WTC11 (cell line): Measurements from ENCODE around the gene ANXA6. TPM values are rescaled to one million over a fixed set of nuclear protein-coding genes. Genes with fewer than 3 reads are reported as not detected.

ENCODE experiments used
- ATAC-seq: fragments of 200-7000 bp; cut with Tn5 transposase; 2 replicates; pipeline ENCODE4 v1.10.0; 2021; ENCODE audit warnings: mild to moderate bottlenecking, moderate library complexity
- CTCF ChIA-PET: fragments of 300-600 bp; sonication (Branson Sonifier 250); formaldehyde crosslinking; loops from one replicate; lab custom pipeline; 2021; ENCODE audit warnings: antibody characterized with exemption; lab: Charles Lee
- POLR2A ChIA-PET: fragments of 350-600 bp; sonication (Branson Sonifier 250); formaldehyde crosslinking; loops from one replicate; lab custom pipeline; 2021; ENCODE audit warnings: antibody characterized with exemption; lab: Charles Lee
- DNase-seq: peaks from one replicate; pipeline ENCODE4 v3.0.0; 2021; ENCODE audit warnings: low spot score
- H3K27ac Mint-ChIP-seq: 2 replicates; pipeline ENCODE4 v1.8.0; 2021; ENCODE audit warnings: mixed read lengths
- H3K27me3 Mint-ChIP-seq: 2 replicates; pipeline ENCODE4 v1.8.0; 2021; ENCODE audit warnings: low read depth, mild to moderate bottlenecking, moderate library complexity, mixed read lengths
- H3K36me3 Mint-ChIP-seq: 2 replicates; pipeline ENCODE4 v1.8.0; 2021; ENCODE audit warnings: mixed read lengths
- H3K4me1 Mint-ChIP-seq: 2 replicates; pipeline ENCODE4 v1.8.0; 2022; ENCODE audit warnings: mixed read lengths
- H3K4me3 Mint-ChIP-seq: 2 replicates; pipeline ENCODE4 v1.8.0; 2021; ENCODE audit warnings: mild to moderate bottlenecking, moderate library complexity, mixed read lengths
- H3K9me3 Mint-ChIP-seq: 2 replicates; pipeline ENCODE4 v1.8.0; 2021; ENCODE audit warnings: mixed read lengths
- CREM ChIP-seq: sonication (generic); formaldehyde crosslinking; IDR thresholded peaks from 2 replicates; pipeline ENCODE4 v1.8.1; 2022; ENCODE audit warnings: mild to moderate bottlenecking, missing genetic modification reagents, moderate library complexity
- ELF4 ChIP-seq: sonication (generic); formaldehyde crosslinking; IDR thresholded peaks from 2 replicates; pipeline ENCODE4 v1.8.1; 2022; ENCODE audit warnings: low read depth, mild to moderate bottlenecking, moderate library complexity, missing genetic modification reagents
- ESRRA ChIP-seq: sonication (generic); formaldehyde crosslinking; IDR thresholded peaks from 2 replicates; pipeline ENCODE4 v1.8.1; 2022; ENCODE audit warnings: mild to moderate bottlenecking, missing genetic modification reagents, borderline replicate concordance
- FOXJ3 ChIP-seq: sonication (generic); formaldehyde crosslinking; IDR thresholded peaks from 2 replicates; pipeline ENCODE4 v1.9.0; 2021; ENCODE audit warnings: missing genetic modification reagents, mild to moderate bottlenecking, borderline replicate concordance
- IRF2 ChIP-seq: sonication (generic); formaldehyde crosslinking; IDR thresholded peaks from 2 replicates; pipeline ENCODE4 v1.8.0; 2022; ENCODE audit warnings: low read depth, missing genetic modification reagents, borderline replicate concordance
- JUN ChIP-seq: sonication (generic); formaldehyde crosslinking; IDR thresholded peaks from 2 replicates; pipeline ENCODE4 v1.8.0; 2023; ENCODE audit warnings: mild to moderate bottlenecking, missing genetic modification reagents
- NFE2L1 ChIP-seq: sonication (generic); formaldehyde crosslinking; IDR thresholded peaks from 2 replicates; pipeline ENCODE4 v1.8.1; 2023; ENCODE audit warnings: missing genetic modification reagents
- NFYB ChIP-seq: sonication (generic); formaldehyde crosslinking; conservative IDR thresholded peaks from 2 replicates; pipeline ENCODE4 v1.8.0; 2022; ENCODE audit warnings: low read depth, missing genetic modification reagents
- NR1H2 ChIP-seq: sonication (generic); formaldehyde crosslinking; IDR thresholded peaks from 2 replicates; pipeline ENCODE4 v1.9.0; 2021; ENCODE audit warnings: mild to moderate bottlenecking, moderate library complexity, missing genetic modification reagents
- OVOL2 ChIP-seq: fragments of 250-450 bp; sonication (Bioruptor Pico); IDR thresholded peaks from 2 replicates; pipeline ENCODE4 v1.9.0; 2021; ENCODE audit warnings: mild to moderate bottlenecking, borderline replicate concordance
- RELA ChIP-seq: sonication (generic); formaldehyde crosslinking; IDR thresholded peaks from 2 replicates; pipeline ENCODE4 v1.8.1; 2022; ENCODE audit warnings: missing genetic modification reagents, mild to moderate bottlenecking, borderline replicate concordance
- RORB ChIP-seq: fragments of 250-450 bp; sonication (Bioruptor Pico); IDR thresholded peaks from 2 replicates; pipeline ENCODE4 v1.9.0; 2021; ENCODE audit warnings: mild to moderate bottlenecking
- SMAD4 ChIP-seq: sonication (generic); formaldehyde crosslinking; IDR thresholded peaks from 2 replicates; pipeline ENCODE4 v1.8.0; 2022; ENCODE audit warnings: mild to moderate bottlenecking, missing genetic modification reagents
- ZNF317 ChIP-seq: sonication (generic); formaldehyde crosslinking; IDR thresholded peaks from 2 replicates; pipeline ENCODE4 v1.8.1; 2023; ENCODE audit warnings: low read depth, mild to moderate bottlenecking, moderate library complexity, missing genetic modification reagents, borderline replicate concordance
- ZNF416 ChIP-seq: fragments of 250-450 bp; sonication (Bioruptor Pico); IDR thresholded peaks from 2 replicates; pipeline ENCODE4 v1.9.0; 2021; ENCODE audit warnings: mild to moderate bottlenecking, inconsistent platforms
- ZNF423 ChIP-seq: fragments of 250-450 bp; sonication (Bioruptor Pico); IDR thresholded peaks from 2 replicates; pipeline ENCODE4 v2.1.2; 2022; ENCODE audit warnings: mild to moderate bottlenecking, moderate library complexity
- total RNA-seq: library from RNA; stranded (reverse); gene quantifications from 3 replicates; pipeline ENCODE4 v1.2.3, GENCODE V29; 2021
- TF ChIP-seq, protein P1 (sequence below): fragments of 250-450 bp; sonication (Bioruptor Pico); IDR thresholded peaks from 2 replicates; pipeline ENCODE4 v1.9.0; 2021; ENCODE audit warnings: mild to moderate bottlenecking
- TF ChIP-seq, protein P2 (sequence below): fragments of 250-450 bp; sonication (Bioruptor Pico); IDR thresholded peaks from 2 replicates; pipeline ENCODE4 v1.9.0; 2021; ENCODE audit warnings: mild to moderate bottlenecking, borderline replicate concordance
- TF ChIP-seq, protein P3 (sequence below): fragments of 250-450 bp; sonication (Bioruptor Pico); IDR thresholded peaks from 2 replicates; pipeline ENCODE4 v1.9.0; 2021; ENCODE audit warnings: moderate library complexity, mild to moderate bottlenecking, inconsistent platforms, borderline replicate concordance
- TF ChIP-seq, protein P4 (sequence below): sonication (generic); formaldehyde crosslinking; IDR thresholded peaks from 2 replicates; pipeline ENCODE4 v1.8.1; 2023; ENCODE audit warnings: mild to moderate bottlenecking, missing genetic modification reagents, moderate library complexity
- TF ChIP-seq, protein P5 (sequence below): fragments of 250-450 bp; sonication (Bioruptor Pico); conservative IDR thresholded peaks from 2 replicates; pipeline ENCODE4 v1.9.0; 2021; ENCODE audit warnings: mild to moderate bottlenecking
- TF ChIP-seq, protein P6 (sequence below): sonication (generic); formaldehyde crosslinking; IDR thresholded peaks from 2 replicates; pipeline ENCODE4 v1.8.0; 2022; ENCODE audit warnings: missing genetic modification reagents

ANXA6 gene
- total RNA-seq, 1 experiment from 2014 or later: 92.8 TPM

DNA sequence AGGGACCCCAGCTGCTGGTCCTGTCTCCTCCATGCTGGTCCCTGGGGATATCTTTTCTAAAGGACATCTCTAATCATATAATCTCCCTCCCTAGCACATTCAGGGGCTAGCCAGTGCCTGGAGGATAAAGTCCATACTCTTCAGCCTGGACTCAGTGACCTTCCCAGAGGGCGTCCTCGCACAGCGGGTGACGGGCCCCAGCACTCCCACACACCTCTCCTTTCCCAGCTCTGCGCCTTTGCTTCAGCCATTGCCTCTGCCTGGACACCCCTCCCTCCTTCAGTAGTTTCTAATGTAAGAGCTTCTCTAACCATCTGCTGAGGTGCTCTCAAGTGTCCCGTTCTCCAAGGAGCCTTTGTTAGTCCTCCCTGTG lies 61.6 kb downstream of the ANXA6 start (continued):
- TF ChIP-seq ELF4 (CRISPR knock-in tag) (no peak), NFYB (CRISPR knock-in tag) (no peak), OVOL2 (CRISPR knock-in tag) (no peak), SMAD4 (CRISPR knock-in tag) (no peak), RORB (CRISPR knock-in tag) (no peak)
- TF ChIP-seq, protein P1, sequence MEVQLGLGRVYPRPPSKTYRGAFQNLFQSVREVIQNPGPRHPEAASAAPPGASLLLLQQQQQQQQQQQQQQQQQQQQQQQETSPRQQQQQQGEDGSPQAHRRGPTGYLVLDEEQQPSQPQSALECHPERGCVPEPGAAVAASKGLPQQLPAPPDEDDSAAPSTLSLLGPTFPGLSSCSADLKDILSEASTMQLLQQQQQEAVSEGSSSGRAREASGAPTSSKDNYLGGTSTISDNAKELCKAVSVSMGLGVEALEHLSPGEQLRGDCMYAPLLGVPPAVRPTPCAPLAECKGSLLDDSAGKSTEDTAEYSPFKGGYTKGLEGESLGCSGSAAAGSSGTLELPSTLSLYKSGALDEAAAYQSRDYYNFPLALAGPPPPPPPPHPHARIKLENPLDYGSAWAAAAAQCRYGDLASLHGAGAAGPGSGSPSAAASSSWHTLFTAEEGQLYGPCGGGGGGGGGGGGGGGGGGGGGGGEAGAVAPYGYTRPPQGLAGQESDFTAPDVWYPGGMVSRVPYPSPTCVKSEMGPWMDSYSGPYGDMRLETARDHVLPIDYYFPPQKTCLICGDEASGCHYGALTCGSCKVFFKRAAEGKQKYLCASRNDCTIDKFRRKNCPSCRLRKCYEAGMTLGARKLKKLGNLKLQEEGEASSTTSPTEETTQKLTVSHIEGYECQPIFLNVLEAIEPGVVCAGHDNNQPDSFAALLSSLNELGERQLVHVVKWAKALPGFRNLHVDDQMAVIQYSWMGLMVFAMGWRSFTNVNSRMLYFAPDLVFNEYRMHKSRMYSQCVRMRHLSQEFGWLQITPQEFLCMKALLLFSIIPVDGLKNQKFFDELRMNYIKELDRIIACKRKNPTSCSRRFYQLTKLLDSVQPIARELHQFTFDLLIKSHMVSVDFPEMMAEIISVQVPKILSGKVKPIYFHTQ (CRISPR knock-in tag): no peak

DNA sequence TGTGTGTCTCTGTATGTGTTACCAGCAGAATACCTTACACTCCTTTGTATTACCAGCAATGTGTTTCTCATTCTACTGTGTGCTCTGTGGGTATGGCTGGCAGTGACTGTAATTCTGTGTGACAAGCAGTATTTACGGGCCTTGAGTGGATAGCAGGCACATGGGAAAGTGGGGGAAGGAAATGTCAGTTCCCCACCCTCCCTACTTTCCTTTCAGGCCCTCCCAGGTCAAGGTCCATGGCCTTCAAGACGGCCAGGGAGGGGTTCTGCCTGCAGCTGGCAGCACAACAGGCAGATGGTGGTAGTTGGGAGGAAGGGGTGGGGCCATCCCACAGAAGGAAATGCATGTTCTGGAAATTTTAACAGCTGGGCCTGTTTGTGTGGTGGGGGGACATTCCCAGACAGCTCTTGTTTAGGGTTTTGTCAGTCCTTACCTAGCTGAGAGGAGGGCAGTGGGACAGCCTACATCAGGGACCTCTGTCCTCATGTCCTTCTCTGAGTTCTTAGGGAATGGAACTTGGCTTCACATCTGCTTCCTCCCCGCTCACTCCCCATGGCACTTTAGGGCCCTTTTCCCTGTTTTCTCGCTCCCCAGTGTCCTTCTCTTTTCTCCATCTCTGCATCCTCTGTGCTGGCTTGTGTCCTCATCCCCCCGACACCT lies 62.1 kb downstream of the ANXA6 start:
- TF ChIP-seq, protein P2, sequence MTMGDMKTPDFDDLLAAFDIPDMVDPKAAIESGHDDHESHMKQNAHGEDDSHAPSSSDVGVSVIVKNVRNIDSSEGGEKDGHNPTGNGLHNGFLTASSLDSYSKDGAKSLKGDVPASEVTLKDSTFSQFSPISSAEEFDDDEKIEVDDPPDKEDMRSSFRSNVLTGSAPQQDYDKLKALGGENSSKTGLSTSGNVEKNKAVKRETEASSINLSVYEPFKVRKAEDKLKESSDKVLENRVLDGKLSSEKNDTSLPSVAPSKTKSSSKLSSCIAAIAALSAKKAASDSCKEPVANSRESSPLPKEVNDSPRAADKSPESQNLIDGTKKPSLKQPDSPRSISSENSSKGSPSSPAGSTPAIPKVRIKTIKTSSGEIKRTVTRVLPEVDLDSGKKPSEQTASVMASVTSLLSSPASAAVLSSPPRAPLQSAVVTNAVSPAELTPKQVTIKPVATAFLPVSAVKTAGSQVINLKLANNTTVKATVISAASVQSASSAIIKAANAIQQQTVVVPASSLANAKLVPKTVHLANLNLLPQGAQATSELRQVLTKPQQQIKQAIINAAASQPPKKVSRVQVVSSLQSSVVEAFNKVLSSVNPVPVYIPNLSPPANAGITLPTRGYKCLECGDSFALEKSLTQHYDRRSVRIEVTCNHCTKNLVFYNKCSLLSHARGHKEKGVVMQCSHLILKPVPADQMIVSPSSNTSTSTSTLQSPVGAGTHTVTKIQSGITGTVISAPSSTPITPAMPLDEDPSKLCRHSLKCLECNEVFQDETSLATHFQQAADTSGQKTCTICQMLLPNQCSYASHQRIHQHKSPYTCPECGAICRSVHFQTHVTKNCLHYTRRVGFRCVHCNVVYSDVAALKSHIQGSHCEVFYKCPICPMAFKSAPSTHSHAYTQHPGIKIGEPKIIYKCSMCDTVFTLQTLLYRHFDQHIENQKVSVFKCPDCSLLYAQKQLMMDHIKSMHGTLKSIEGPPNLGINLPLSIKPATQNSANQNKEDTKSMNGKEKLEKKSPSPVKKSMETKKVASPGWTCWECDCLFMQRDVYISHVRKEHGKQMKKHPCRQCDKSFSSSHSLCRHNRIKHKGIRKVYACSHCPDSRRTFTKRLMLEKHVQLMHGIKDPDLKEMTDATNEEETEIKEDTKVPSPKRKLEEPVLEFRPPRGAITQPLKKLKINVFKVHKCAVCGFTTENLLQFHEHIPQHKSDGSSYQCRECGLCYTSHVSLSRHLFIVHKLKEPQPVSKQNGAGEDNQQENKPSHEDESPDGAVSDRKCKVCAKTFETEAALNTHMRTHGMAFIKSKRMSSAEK (CRISPR knock-in tag): no peak
- no peak for TF ChIP-seq NFYB (CRISPR knock-in tag)
- no peak for TF ChIP-seq NR1H2 (CRISPR knock-in tag)
- no peak for TF ChIP-seq CREM (CRISPR knock-in tag)
- no peak for TF ChIP-seq ZNF416 (CRISPR knock-in tag)
- no peak for TF ChIP-seq RELA (CRISPR knock-in tag)
- no peak for TF ChIP-seq ZNF317 (CRISPR knock-in tag)
- TF ChIP-seq, protein P3, sequence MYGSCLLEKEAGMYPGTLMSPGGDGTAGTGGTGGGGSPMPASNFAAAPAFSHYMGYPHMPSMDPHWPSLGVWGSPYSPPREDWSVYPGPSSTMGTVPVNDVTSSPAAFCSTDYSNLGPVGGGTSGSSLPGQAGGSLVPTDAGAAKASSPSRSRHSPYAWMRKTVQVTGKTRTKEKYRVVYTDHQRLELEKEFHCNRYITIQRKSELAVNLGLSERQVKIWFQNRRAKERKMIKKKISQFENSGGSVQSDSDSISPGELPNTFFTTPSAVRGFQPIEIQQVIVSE (CRISPR knock-in tag): no peak
- TF ChIP-seq SMAD4 (CRISPR knock-in tag): no peak
- TF ChIP-seq, protein P4, sequence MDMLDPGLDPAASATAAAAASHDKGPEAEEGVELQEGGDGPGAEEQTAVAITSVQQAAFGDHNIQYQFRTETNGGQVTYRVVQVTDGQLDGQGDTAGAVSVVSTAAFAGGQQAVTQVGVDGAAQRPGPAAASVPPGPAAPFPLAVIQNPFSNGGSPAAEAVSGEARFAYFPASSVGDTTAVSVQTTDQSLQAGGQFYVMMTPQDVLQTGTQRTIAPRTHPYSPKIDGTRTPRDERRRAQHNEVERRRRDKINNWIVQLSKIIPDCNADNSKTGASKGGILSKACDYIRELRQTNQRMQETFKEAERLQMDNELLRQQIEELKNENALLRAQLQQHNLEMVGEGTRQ (CRISPR knock-in tag): no peak
- TF ChIP-seq ESRRA: no peak
- TF ChIP-seq JUN: no peak
- no peak for TF ChIP-seq ZNF423 (CRISPR knock-in tag)
- TF ChIP-seq FOXJ3 (CRISPR knock-in tag): no peak
- no peak for TF ChIP-seq IRF2 (CRISPR knock-in tag)
- TF ChIP-seq, protein P5, sequence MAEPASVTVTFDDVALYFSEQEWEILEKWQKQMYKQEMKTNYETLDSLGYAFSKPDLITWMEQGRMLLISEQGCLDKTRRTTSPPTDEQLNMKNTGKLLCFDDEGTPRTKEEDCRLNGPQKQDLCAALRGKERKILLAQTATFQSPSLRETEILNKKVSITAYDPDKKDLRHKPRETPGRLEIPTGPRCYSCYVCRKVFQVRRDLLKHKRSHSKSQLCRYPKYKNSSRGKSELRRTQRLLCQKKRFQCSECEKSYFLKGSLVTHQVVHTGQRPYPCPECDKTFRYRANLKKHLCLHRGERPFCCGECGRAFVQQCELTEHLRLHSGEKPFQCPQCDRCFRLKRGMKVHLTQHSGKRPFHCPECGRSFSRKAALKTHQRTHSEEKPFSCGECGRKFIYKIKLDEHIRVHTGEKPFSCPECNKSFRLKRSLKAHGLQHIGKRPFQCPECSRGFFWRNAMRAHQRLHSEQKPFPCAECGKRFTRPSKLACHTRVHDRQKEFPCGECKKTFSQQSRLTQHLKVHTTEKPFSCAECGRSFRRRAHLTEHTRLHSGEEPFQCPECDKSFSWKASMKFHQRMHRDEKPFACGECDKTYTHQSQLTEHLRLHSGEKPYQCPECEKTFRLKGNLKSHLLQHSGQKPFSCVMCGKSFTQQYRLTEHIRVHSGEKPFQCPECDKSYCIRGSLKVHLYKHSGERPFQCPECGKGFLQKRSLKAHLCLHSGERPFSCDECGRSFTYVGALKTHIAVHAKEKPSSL: no peak
- no peak for TF ChIP-seq NFE2L1 (CRISPR knock-in tag)
- TF ChIP-seq, protein P6, sequence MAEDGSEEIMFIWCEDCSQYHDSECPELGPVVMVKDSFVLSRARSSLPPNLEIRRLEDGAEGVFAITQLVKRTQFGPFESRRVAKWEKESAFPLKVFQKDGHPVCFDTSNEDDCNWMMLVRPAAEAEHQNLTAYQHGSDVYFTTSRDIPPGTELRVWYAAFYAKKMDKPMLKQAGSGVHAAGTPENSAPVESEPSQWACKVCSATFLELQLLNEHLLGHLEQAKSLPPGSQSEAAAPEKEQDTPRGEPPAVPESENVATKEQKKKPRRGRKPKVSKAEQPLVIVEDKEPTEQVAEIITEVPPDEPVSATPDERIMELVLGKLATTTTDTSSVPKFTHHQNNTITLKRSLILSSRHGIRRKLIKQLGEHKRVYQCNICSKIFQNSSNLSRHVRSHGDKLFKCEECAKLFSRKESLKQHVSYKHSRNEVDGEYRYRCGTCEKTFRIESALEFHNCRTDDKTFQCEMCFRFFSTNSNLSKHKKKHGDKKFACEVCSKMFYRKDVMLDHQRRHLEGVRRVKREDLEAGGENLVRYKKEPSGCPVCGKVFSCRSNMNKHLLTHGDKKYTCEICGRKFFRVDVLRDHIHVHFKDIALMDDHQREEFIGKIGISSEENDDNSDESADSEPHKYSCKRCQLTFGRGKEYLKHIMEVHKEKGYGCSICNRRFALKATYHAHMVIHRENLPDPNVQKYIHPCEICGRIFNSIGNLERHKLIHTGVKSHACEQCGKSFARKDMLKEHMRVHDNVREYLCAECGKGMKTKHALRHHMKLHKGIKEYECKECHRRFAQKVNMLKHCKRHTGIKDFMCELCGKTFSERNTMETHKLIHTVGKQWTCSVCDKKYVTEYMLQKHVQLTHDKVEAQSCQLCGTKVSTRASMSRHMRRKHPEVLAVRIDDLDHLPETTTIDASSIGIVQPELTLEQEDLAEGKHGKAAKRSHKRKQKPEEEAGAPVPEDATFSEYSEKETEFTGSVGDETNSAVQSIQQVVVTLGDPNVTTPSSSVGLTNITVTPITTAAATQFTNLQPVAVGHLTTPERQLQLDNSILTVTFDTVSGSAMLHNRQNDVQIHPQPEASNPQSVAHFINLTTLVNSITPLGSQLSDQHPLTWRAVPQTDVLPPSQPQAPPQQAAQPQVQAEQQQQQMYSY (CRISPR knock-in tag): no peak
- Mint-ChIP-seq H3K4me1 (peaks cover 29% of the 10 kb centered on the region), H3K4me3 (no peak overlapping the region), H3K27ac (no peak overlapping the region), H3K27me3 (no peaks in the 10 kb centered on the region), H3K9me3 (no peaks in the 10 kb centered on the region), H3K36me3 (no peaks in the 10 kb centered on the region)
- ATAC-seq: no peak; the same call in 1 of the 2 replicates
- ChIA-PET CTCF (interaction anchor here (0.8 to 2.8 kb wide), 6 partner anchors 20 to 62 kb away, joined by 3 to 9 read pairs (median 6); partner anchors contain the start of gene ANXA6), POLR2A (no interaction called here)
- no peak for DNase-seq
